T-helper 1 cell treated with Interleukin-12 subunit alpha and Interleukin-12 subunit beta and Interleukin-4 antibody, amounts not matched to agents 30 ng/mL and 1 ng/mL, for 36 hours (primary cell): ENCODE results near the gene TBC1D22A. TPM values are rescaled to one million over a fixed set of nuclear protein-coding genes. Genes with fewer than 3 reads are reported as not detected.
"Not testable (repeated sequence)": the region's sequence is repeated elsewhere in the genome, so short reads cannot be mapped to it uniquely, and the experiment has no call there.

ENCODE experiments used
- intact Hi-C: fragments of 100-400 bp; cut with micrococcal nuclease; formaldehyde crosslinking; loops from one replicate; pipeline ENCODE4 v1.15.1; 2024
- total RNA-seq: library from RNA; stranded (reverse); gene quantifications from 2 replicates; pipeline ENCODE4 v1.2.3, GENCODE V29; 2022

Gene TBC1D22A
- total RNA-seq, 1 donor from 2014 or later = 39.3 TPM

GRCh38 chr22:46967445-46968358 is 205.3 kb downstream of the TBC1D22A start:
- intact Hi-C loops = no loop called here

- intact Hi-C loops = no loop called here
These were observed 205.9 kb downstream of the TBC1D22A start for GRCh38 chr22:46968359-46968740.

GRCh38 chr22:46968848-46969247 is 206.4 kb downstream of the TBC1D22A start:
- intact Hi-C loops = no loop called here

- intact Hi-C loops = no loop called here
These were observed 207.0 kb downstream of the TBC1D22A start for GRCh38 chr22:46969491-46969890.

- intact Hi-C loops = no loop called here
These were observed 207.5 kb downstream of the TBC1D22A start for GRCh38 chr22:46969961-46970360.

GRCh38 chr22:46970411-46971098 is 208.1 kb downstream of the TBC1D22A start:
- intact Hi-C loops = no loop called here

- intact Hi-C loops = no loop called here
These were observed 208.8 kb downstream of the TBC1D22A start for GRCh38 chr22:46971099-46971763.

- intact Hi-C loops = no loop called here
These were observed 209.3 kb downstream of the TBC1D22A start for GRCh38 chr22:46971764-46972125.

- intact Hi-C loops = no loop called here
These were observed 209.8 kb downstream of the TBC1D22A start for GRCh38 chr22:46972256-46972655.

GRCh38 chr22:46972901-46973831 is 210.7 kb downstream of the TBC1D22A start:
- intact Hi-C loops = no loop called here

GRCh38 chr22:46974077-46974476 is 211.6 kb downstream of the TBC1D22A start:
- intact Hi-C loops = no loop called here

- intact Hi-C loops = no loop called here
These were observed 212.5 kb downstream of the TBC1D22A start for GRCh38 chr22:46974631-46975585.

- intact Hi-C loops = no loop called here
These were observed 213.7 kb downstream of the TBC1D22A start for GRCh38 chr22:46976143-46976542.

GRCh38 chr22:46976598-46976997 is 214.1 kb downstream of the TBC1D22A start:
- intact Hi-C loops = no loop called here

- intact Hi-C loops = no loop called here
These were observed 215.3 kb downstream of the TBC1D22A start for GRCh38 chr22:46977656-46978343.

- intact Hi-C loops = not testable (repeated sequence)
These were observed 216.2 kb downstream of the TBC1D22A start for GRCh38 chr22:46978668-46979067.

GRCh38 chr22:46979506-46979905 is 217.1 kb downstream of the TBC1D22A start:
- intact Hi-C loops = no loop called here

GRCh38 chr22:46980392-46980791 is 217.9 kb downstream of the TBC1D22A start:
- intact Hi-C loops = no loop called here

GRCh38 chr22:46982635-46983034 is 220.2 kb downstream of the TBC1D22A start:
- intact Hi-C loops = no loop called here
